GM12873 (cell line): ENCODE results near the gene NGLY1.

Experiments
- TF ChIP-seq, protein P1 (sequence below): IDR thresholded peaks from 2 replicates; pipeline ENCODE4 v1.5.1; 2012; ENCODE audit warnings: low read depth, mild to moderate bottlenecking, moderate library complexity, low read length, control low read depth; ENCODE audit not compliant: insufficient read depth; ENCODE audit errors: missing control alignments

NGLY1 gene

GRCh38 chr3:25678581-25678980 lies 104.7 kb downstream of the NGLY1 start:
- TF ChIP-seq, protein P1, sequence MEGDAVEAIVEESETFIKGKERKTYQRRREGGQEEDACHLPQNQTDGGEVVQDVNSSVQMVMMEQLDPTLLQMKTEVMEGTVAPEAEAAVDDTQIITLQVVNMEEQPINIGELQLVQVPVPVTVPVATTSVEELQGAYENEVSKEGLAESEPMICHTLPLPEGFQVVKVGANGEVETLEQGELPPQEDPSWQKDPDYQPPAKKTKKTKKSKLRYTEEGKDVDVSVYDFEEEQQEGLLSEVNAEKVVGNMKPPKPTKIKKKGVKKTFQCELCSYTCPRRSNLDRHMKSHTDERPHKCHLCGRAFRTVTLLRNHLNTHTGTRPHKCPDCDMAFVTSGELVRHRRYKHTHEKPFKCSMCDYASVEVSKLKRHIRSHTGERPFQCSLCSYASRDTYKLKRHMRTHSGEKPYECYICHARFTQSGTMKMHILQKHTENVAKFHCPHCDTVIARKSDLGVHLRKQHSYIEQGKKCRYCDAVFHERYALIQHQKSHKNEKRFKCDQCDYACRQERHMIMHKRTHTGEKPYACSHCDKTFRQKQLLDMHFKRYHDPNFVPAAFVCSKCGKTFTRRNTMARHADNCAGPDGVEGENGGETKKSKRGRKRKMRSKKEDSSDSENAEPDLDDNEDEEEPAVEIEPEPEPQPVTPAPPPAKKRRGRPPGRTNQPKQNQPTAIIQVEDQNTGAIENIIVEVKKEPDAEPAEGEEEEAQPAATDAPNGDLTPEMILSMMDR = no peak

DNA sequence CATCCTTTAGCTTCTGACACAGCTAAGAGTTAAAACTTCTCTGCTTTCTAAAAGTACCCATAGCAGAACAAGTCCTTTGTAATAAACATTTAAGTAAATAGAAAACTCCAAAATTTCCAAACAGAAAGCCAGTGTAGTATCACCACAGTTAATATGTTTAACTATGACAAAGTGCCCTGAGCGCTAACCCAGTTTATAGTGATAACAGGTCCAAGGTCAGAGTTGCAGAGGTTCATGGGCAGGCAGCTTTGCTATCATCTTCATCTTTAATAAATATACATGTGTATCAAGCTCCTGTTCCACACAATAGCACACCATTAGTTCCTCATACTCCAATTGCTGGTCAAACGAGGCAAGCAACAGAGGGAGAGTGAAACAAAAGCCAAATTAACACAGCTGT lies 106.1 kb downstream of the NGLY1 start:
- TF ChIP-seq, protein P1 = no peak

GRCh38 chr3:25674670-25675069 lies 108.6 kb downstream of the NGLY1 start:
- TF ChIP-seq, protein P1 = no peak

- TF ChIP-seq, protein P1 = no peak
Measured at GRCh38 chr3:25673738-25674298, 109.4 kb downstream of the NGLY1 start.
